Measurements from ENCODE around the gene SEMA3G.

SEMA3G gene

DNA sequence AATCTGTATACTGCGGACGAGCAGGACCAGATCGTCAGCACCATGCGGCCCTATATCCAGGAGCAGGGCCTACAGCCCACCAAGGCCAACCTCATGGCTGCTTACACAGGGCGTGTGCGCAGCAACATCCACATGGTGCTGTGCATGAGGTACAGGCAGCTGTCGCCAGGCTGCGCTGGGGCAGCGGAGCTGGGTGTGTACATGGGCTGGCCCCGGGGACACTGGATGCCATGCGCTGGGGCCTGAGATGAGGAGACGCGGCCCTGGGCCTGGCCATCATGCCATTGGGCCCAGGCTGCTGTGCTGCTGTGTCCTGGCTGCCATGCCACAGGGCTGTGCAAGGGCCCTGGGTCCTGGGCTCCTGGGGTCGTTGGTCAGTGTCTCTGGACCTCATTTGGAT, 61.5 kb downstream of the SEMA3G start:
- H3K27me3 ChIP-seq: no peaks in the 10 kb centered on the region
- H3K9me3 ChIP-seq: no peaks in the 10 kb centered on the region
- H3K4me3 ChIP-seq: no peak overlapping the region
- H3K4me1 ChIP-seq: no peaks in the 10 kb centered on the region
- no peak overlapping the region for H3K27ac ChIP-seq
- TF ChIP-seq, protein P1, sequence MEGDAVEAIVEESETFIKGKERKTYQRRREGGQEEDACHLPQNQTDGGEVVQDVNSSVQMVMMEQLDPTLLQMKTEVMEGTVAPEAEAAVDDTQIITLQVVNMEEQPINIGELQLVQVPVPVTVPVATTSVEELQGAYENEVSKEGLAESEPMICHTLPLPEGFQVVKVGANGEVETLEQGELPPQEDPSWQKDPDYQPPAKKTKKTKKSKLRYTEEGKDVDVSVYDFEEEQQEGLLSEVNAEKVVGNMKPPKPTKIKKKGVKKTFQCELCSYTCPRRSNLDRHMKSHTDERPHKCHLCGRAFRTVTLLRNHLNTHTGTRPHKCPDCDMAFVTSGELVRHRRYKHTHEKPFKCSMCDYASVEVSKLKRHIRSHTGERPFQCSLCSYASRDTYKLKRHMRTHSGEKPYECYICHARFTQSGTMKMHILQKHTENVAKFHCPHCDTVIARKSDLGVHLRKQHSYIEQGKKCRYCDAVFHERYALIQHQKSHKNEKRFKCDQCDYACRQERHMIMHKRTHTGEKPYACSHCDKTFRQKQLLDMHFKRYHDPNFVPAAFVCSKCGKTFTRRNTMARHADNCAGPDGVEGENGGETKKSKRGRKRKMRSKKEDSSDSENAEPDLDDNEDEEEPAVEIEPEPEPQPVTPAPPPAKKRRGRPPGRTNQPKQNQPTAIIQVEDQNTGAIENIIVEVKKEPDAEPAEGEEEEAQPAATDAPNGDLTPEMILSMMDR (IDR thresholded peaks at IDR 0.05): no peak
- intact Hi-C loops (cut with DNase I; ENCODE audit: low total_unique reads): no loop called here
- H3K36me3 ChIP-seq: peaks cover 0 to 18% (median 0%) of the 10 kb centered on the region in 3 donors
- DNase-seq: no peak
